HG03139 (cell line): ENCODE measurements around the gene RAP1GAP.

Experiments used
- ATAC-seq: cut with Tn5 transposase; IDR thresholded peaks from one replicate; pipeline ENCODE4 v1.9.1; 2021; ENCODE audit not compliant: unreplicated experiment

Gene RAP1GAP

DNA sequence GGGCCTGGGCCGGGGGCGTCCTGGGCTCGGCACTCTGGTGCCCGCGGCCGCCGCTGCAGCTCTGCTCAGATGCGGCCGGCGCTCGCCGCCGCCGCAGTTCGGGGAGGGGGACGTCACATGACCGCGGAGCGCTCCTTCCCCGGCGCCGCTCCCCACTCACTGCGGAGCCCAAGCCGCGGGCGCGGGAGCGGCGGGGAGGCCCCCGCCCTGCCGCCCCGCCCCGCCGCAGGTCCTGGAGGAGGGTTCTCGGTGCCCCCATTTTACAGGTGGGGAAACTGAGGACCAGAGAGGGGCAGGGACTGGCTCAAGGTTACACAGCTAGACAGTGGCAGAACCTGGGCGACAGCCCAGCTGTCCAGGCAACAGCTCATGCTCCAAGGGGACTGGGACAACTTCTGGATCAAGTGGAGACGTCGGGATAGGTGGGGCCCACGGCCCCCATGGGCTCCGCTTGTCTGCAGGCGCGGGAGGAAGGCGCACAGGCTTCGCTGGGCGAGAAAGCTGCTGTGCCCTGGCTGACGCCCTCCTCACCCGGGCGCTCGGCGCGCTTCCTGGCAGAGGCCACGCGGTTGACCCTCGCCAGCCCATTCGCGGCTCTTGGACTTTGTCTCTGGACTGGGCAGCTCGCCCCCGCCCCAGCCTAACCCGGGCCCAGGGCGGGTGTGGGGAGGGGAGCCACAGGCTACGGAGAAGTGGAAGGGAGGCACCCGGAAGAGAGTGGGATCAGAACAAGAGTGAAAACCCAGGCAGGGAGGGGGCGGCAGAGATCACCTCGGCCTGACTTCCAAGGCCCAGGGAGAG, at the start of gene RAP1GAP:
TSS of gene RAP1GAP (minus strand) at position 100 of the 801 bp plus-strand sequence. CDS start 49,325 bp downstream, outside the sequence.
- no peak for ATAC-seq

DNA sequence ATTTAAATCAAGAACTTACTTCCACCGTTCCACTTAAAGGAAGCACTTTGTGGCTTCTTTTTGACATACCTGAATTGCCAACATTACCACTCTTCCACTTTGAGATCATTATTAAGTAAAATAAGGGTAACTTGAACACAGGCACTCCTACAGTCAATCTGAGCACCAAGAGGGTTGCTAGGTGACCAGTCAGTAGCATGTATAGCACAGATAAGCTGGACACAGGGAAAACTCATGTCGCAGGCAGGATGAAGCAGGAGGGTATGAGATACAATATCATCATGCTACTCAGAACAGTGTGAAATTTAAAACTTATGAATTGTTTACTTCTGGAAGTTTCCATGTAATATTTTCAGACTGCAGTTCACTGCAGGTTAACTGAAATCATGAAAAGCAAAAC, 47.0 kb upstream of the RAP1GAP start:
- ATAC-seq = no peak

DNA sequence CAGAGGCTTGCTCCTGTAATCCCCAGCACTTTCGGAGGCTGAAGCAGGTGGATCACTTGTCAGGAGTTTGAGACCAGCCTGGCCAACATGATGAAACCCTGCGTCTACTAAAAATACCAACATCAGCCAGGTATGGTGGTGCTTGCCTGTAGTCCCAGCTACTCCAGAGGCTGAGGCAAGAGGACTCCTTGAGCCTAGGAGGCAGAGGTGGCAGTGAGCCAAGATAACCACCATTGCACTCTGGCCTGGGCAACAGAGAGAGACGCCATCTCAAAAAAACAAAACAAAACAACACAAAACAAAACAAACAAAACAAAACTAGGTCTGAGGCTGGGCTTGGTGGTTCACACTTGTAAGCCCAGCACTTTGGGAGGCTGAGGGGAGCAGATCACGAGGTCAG, 38.7 kb upstream of the RAP1GAP start:
- ATAC-seq = no peak

DNA sequence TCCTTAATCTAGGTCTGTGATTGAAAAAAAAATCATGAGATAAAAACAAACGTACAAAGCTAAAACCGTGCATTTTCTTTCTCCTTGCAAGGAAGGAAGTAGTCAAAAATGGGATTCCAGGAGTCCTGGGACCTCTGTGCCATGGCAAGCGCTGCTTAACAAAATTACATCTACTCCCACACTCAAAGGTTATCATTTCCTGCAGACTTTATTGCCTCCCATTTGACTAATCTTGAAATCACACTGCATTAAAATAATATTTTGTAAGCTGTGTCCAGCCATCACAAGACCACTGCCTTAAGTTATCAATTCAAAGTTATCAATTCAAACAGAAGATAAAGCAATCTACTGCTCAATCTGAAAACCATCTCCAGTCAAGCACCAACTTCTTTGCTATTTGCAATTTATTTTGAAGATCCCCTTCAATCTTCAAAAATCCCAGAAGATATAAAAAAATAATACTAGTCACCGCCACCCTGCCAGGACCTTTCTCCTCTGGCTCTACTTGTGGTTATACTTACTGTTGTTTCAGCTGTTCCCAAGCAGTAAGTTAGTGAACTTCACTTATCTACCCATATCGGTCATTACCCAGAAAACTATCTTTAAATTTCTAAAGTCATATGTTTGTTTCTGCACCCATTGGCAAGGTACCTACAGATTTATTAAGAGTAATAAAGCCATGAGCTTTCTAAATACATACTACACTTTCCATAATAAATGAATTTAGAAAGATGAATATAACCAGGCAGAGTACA, 38.1 kb upstream of the RAP1GAP start:
- ATAC-seq = no peak

DNA sequence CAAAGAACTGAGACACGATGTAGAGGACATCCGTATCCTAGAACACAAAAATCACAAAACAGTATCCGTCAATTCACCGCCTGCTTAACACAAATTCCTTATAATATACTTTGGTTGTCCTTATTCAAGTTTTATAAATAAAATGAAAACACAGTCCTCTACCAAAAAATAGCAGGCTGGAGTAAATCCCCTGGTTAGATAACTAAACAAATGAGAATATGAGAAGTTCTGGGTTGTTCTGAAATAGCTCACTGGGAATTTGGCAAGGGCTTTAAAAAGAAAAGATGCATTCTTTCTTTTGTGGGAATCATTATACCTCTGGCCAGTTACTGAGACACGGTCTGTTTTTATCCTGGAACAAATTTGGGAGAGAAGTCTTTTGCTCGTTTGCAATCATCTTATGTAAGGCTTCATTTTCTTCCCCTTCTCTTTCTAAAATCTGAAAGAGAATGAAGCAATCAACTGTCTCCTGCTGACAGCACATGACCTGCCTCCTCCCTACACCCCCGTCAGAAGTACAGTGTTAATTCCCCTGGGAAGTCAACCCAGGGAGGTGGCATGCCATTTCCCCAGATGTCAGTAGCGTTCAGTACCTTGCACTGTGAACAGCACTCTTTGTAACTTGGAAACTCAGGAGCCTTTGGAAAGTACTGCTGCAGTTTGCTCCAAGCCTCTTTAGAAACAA, 37.1 kb upstream of the RAP1GAP start:
- ATAC-seq = no peak

DNA sequence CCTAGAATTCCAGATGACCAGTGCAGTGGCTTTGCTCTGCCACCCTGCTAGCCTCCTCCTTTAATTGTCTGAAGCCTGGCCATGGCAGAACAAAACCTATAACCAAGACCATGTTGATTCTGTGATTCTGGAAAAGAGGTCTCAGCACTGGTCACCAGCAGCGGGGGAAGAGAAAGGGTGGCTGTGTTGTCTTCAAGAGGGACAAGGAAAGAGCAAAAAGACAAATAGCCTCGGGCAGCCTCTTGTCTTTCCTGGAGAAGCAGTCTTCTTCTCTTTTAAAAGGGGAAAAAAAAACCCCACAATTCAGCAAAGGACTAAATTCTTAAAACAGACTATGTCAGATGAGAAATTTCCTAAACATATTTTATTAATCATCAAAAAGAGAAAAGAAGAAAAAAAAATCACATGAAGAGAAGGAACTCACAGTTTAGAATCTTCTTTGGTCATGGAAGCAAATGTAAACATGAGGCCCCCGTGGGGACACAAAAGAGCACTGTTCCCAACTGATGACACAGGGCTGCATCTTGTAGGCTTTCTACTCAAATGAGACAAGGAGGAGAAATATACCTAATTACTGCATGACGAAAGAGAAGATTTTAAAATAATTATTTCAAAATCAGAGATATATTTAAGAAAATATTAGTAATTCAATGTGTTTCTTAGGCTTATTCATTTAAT, 36.3 kb upstream of the RAP1GAP start:
- ATAC-seq = no peak

DNA sequence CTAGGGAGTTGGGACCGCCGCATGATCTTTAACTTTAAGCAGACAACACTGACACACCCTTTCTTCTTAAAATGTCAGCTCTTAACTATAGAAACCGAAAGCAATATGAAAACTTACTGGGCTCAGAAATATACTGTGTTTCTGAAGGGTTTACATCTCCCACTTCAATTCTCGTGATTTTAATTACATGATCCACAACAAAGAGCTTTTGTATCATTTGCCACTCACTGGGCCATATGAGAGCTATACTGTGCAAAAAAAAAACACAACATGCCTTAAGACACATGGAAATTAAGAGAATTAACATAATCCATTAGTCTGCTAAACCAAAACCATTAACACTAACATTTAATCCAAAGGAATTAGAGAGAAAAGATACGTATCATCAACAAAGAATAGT, 35.0 kb upstream of the RAP1GAP start:
- no peak for ATAC-seq

DNA sequence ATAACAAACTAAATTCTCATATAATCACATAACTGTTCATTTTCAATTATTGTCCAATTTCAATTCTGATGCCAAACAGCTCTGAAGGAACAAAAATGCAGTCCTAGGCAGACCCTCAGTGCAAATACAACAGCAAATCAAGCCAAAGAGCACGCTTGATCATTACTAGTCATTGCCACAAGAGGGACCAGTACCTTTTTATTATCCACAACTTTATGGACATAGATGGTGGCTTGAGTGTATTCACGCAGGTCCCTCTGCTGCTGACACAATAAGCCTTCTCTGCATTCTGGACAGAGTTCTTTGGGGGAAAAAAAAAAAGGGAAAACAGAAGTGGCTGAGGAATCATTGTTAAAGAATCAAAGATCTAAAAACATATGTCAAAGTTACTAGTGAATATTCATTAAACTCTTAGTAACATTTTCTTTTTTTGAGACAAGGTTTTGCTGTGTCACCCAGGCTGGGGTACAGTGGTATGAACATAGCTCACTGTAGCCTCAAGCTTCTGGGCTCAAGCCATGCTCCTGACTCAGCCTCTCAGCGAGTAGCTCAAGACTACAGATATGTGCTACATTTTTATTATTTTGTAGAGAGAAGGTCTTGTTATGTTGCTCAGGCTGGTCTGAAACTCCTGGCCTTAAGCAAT, 34.3 kb upstream of the RAP1GAP start:
- ATAC-seq = no peak

DNA sequence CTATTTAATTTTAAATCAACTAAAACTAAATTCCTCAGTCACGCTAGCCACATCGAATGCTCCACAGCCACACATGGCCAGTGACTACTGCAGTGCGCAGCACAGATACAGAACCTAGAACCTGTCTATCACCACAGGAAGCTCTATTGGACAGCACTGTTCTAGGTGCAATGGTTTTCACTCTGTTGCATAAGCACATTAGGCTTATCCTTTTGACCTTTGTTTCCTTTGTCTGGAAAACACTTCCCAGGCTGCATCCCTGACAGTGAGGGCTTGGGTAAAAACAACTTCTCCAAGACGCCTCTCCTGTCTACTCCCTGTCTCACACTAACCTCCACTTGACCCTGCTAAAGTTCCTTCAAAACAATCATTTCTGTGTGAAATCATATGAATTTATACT, 33.6 kb upstream of the RAP1GAP start:
- ATAC-seq = no peak

DNA sequence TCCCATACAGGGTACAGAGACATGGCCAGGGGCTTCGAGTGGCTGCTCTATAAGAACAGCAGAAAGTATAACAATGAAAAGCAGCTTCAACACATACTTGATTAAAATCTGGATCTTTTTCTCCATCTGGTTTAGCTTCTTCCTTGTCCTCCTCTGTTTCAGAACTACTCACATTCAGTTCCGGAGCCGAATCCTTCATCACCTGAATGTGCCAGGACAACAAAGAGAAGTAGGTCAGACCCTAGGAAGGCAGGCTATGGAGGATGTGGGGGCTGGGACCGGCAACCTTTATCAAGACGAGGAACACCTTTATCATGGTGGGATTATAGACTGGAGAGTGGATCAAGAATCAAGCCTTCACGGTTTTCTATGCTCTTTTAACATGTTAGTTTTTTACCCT, 32.2 kb upstream of the RAP1GAP start:
- ATAC-seq = no peak

DNA sequence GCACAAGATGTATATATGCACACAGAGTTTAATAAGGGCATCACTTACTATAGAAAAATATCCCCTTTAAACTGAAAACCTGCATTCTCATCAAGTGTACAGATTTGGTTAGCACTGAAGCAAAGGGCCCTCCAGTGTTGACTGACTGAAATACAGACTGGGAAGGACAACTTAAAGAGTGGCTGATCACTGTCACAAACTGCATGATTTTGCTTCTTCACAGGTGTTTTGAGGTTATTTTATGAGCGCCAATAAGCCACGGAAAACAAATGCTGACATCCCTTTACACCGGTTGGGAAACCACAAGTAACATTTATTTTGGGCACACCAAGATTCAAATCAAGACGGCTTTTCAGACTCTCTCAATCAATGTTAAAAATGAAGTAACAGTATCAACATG, 30.9 kb upstream of the RAP1GAP start:
- no peak for ATAC-seq

DNA sequence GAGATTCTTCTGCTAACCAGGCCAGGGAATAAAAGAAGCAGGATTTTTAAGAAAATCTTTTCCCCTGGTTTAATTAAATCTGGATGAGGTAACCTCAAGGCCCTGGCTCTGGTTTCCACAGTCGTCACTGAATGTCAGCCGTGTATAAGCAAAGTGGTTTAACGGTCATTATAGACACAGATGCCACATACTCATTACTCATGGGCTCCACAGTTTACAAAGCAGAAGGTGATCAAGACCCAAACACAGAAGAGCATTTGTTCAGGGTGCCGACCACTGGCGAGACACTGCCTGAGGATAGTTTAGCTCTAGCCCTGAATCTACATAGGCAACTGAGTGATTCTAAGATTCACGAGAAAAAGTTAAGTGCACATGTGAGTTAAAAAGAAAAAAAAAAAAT, 27.8 kb upstream of the RAP1GAP start:
- ATAC-seq = no peak

DNA sequence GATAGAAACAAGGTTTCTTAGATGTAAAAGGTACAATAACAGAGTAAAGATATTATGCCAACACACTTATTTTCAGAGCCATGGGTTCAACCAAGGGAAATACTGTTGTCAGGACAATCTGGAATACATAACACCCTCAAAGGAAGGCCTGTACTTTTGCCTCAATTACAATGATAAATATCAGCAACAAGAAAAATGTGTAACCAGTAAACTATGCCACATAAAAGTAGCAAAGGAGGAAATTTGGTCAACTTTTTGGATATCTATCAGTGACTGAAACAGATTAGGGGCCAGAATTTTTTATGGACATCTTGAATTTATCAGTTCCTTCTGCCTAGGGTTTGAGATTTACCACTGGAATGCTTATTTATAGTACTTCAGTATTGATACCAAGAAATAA, 24.6 kb upstream of the RAP1GAP start:
- ATAC-seq = no peak

DNA sequence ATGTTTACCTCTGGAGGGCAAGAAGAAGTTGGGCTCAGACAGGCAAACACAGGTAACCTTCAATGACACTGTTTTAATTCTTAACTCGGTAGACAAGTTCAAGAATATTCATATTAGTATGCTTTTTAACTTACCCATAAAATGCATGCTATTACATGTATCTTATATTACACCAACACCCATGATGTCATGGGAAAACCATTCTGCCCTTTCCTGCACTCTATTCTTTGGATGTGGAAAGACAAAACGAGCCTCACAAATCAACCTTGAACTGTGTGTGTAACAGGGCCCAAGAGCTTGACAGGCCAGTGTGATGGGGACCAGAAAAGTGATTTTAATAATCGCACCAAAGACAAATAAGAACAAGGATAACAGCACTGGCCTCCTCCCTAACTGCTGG, 22.6 kb upstream of the RAP1GAP start:
- no peak for ATAC-seq

DNA sequence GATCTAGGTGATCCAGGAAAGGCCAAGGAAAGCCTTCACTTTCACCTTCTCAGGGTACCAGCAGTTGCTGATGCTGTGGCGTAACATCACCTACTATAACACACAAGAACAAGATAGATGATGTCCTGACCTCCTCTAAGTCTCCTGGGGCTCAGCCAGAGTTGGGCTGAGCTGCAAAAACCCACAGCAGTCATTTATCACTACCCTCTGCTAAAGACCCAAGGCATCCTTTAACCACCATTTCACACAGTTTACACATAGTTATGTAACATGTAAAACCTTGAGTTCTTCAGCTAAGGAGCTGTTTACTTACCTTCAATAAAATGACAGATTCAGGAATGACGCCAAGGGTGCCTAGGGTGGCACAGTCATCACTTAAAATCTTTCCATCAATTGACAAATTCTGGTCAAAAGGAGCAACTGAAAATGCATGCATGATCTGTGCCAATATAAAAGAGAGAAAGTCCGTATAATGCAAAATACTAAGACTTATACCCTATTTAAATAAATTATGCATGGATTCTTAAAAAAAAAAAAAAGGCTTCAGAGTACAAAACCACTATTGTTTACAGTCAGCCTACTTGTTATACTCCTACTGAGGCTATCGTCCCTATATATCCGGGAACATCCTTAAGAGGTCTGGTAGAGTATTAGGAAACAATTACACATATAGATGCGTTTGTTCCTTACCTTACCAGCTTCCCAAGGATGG, 20.7 kb upstream of the RAP1GAP start:
- ATAC-seq = no peak

DNA sequence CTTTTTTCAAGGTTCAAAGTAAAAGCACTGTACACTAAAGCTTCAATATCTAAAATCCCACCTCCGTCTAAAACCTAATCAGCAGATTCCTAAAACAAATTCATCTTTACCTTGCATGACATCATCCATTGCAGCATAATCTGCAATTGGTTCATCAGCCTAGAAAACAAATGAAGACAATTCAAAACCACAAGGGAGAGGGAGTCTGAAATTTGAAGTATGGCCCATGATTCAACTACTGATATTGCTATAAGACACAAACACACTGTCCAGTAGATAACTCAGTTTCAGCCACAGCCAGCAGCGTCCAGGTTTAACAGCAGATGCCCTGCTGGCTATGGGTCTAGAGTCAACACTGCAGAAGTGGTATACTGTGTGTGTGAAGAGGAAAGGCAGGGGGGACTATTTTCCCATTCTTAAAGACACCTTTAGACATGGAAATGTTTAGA, 17.9 kb upstream of the RAP1GAP start:
- ATAC-seq = no peak

DNA sequence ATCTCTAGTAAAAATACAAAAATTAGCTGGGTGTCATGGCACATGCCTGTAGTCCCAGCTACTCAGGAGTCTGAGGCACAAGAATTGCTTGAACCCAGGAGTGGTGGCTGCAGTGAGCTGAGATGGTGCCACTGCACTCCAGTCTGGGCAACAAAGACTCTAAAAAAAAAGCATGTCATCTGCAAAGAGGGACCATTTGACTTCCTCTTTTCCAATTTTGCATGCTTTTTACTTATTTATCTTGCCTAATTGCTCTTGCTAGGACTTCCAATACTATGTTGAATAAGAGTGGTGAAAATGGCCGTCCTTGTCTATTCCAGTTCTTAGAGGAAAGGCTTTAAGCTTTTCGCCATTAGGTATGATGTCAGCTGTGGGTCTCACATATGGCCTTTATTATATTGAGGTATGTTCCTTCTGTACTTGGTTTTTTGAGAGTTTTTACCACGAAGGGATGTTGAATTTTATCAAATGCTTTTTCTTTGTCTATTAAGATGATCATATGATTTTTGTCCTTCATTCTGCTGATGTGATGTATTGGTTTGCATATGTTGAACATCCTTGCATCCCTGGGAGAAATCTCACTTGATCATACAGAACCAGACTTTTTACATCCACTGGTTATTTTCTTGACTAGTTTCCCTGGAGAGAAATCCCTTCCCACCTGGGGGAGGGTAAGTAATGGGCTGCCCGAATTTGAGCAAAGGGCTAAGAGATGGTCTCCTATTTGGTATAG, 17.0 kb upstream of the RAP1GAP start:
- ATAC-seq = no peak

DNA sequence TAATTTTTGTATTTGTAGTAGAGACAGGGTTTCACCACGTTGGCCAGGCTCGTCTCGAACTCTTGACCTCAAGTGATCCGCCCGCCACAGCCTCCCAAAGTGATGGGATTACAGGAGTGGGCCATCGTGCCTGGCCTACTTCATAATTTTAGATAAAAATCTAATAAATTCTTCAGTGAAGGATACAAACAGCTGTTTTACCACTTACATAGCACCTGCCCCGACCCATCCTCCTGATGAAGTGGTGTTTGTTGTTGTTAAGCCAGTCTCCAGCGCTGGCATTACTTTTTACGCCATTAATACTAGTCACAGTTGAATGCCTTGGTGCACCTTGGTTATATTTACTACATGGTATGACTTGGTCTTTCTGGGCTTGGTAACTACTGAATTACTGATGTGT, 12.3 kb upstream of the RAP1GAP start:
- ATAC-seq = no peak

DNA sequence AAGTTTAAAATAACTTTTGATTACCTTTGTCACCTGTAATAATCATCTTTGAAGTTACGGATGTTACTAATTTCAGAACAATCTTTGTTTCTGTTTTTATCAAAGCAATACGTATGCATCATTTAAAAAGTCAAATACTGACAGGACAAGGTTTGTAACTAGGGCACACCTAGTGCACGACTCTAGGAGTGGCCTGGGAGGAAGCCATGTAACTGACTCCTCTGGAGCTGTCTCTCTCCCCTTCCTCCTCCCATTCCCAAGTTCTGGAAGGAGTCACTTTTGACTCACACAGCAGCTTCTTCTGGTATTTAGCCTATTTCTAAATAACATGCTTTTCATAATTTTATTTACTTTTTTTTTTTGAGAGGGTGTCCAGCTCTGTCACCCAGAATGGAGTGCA, 11.8 kb upstream of the RAP1GAP start:
- no peak for ATAC-seq
